Caco-2 (cell line): ENCODE data around the gene LOXL1. TPM values are rescaled to one million over a fixed set of nuclear protein-coding genes. Genes with fewer than 3 reads are reported as not detected.

Experiments
- BruUV-seq: library from RNA; stranded (reverse); fragments of 400-500 nt; replicated peaks from 2 replicates; lab custom pipeline; 2021; lab: Mats Ljungman, UMichigan
- CTCF ChIA-PET: fragments of 300-600 bp; sonication (Branson Sonifier 250); formaldehyde crosslinking; loops from one replicate; lab custom pipeline; 2022; ENCODE audit warnings: antibody characterized with exemption; lab: Charles Lee
- POLR2A ChIA-PET: fragments of 300-600 bp; sonication (Branson Sonifier 250); formaldehyde crosslinking; loops from one replicate; lab custom pipeline; 2022; ENCODE audit warnings: antibody characterized with exemption; lab: Charles Lee
- DNase-seq, 2 experiments: peaks; one replicate each; pipeline versions ENCODE4 v3.0.0 to v3.0.0-alpha.2; 2020 to 2022
- H3K27me3 ChIP-seq: replicated peaks from 2 replicates; pipeline ENCODE4 v1.6.0; 2011; ENCODE audit warnings: low read length; ENCODE audit not compliant: control insufficient read depth, insufficient read depth
- H3K36me3 ChIP-seq: 2 replicates; pipeline ENCODE4 v1.5.1; 2011; ENCODE audit warnings: low read length; ENCODE audit not compliant: control insufficient read depth, insufficient read depth
- H3K4me1 ChIP-seq: fragments of 250-450 bp; sonication (Bioruptor Pico); 2 replicates; pipeline ENCODE4 v1.5.1; 2020; ENCODE audit warnings: mild to moderate bottlenecking
- H3K4me3 ChIP-seq: 2 replicates; pipeline ENCODE4 v1.5.1; 2011; ENCODE audit warnings: low read depth, mild to moderate bottlenecking, control low read depth, low read length
- H3K9me3 ChIP-seq: fragments of 250-450 bp; sonication (Bioruptor Pico); 2 replicates; pipeline ENCODE4 v1.5.1; 2020; ENCODE audit warnings: mild to moderate bottlenecking, moderate library complexity
- H3K27ac Mint-ChIP-seq: one replicate; pipeline ENCODE4 v1.8.0; 2022; ENCODE audit warnings: mixed read lengths; ENCODE audit not compliant: unreplicated experiment
- H3K27me3 Mint-ChIP-seq: one replicate; pipeline ENCODE4 v1.8.0; 2022; ENCODE audit warnings: mixed read lengths; ENCODE audit not compliant: insufficient read depth, unreplicated experiment
- H3K36me3 Mint-ChIP-seq: one replicate; pipeline ENCODE4 v1.8.0; 2022; ENCODE audit warnings: mild to moderate bottlenecking, mixed read lengths; ENCODE audit not compliant: insufficient read depth, unreplicated experiment
- H3K4me1 Mint-ChIP-seq: one replicate; pipeline ENCODE4 v1.8.0; 2022; ENCODE audit warnings: low read depth, mixed read lengths; ENCODE audit not compliant: unreplicated experiment
- H3K4me3 Mint-ChIP-seq: one replicate; pipeline ENCODE4 v1.8.0; 2022; ENCODE audit warnings: mild to moderate bottlenecking, moderate library complexity, mixed read lengths; ENCODE audit not compliant: unreplicated experiment
- H3K9me3 Mint-ChIP-seq: one replicate; pipeline ENCODE4 v1.8.0; 2022; ENCODE audit warnings: mixed read lengths; ENCODE audit not compliant: unreplicated experiment
- CTCF ChIP-seq, 2 experiments: fragments of 200-600 bp in 1 of 2; IDR thresholded peaks; 1 replicate in 1 of 2; 2 replicates in 1 of 2; pipeline versions ENCODE4 v1.5.1 to v1.8.0; 2011 to 2022; ENCODE audit warnings: antibody characterized with exemption in 1 of 2, control low read depth in 1 of 2, inconsistent platforms in 1 of 2, low read depth in 1 of 2, low read length in 1 of 2, mild to moderate bottlenecking in 1 of 2, moderate library complexity in 1 of 2; ENCODE audit not compliant: insufficient read depth in 1 of 2, severe bottlenecking in 1 of 2, unreplicated experiment in 1 of 2
- intact Hi-C: fragments of 100-400 bp; cut with micrococcal nuclease; formaldehyde crosslinking; loops from one replicate; pipeline ENCODE4 v1.10.0; 2022; ENCODE audit not compliant: unreplicated experiment
- total RNA-seq: library from RNA; stranded (reverse); gene quantifications from 2 replicates; pipeline ENCODE4 v1.2.3, GENCODE V29; 2022

Gene LOXL1
- total RNA-seq, 1 experiment from 2014 or later, result 3.7 TPM

GRCh38 chr15:73948982-73949381 is 22.7 kb downstream of the LOXL1 start:
- H3K4me3 Mint-ChIP-seq, result no peak overlapping the region
- Histone ChIP-seq H3K27me3 (no peaks in the 10 kb centered on the region), H3K4me3 (no peak overlapping the region), H3K9me3 (no peaks in the 10 kb centered on the region), H3K36me3 (no peaks in the 10 kb centered on the region), H3K4me1 (peaks cover 10% of the 10 kb centered on the region)
- H3K27ac Mint-ChIP-seq, result no peak overlapping the region
- no peaks in the 10 kb centered on the region for H3K9me3 Mint-ChIP-seq
- intact Hi-C loops, result no loop called here
- peaks cover 6% of the 10 kb centered on the region for H3K4me1 Mint-ChIP-seq
- POLR2A ChIA-PET, result no interaction called here
- BruUV-seq, result no TSS peak
- no peak for DNase-seq
- TF ChIP-seq CTCF (IDR thresholded peaks at IDR 0.05; ENCODE audit: insufficient read depth in 1 of 2, low read depth in 1 of 2, low read length in 1 of 2, severe bottlenecking in 1 of 2, unreplicated experiment in 1 of 2), result no peak
- CTCF ChIA-PET, result interaction anchor here (1.1 kb wide), 1 partner anchor 24 kb away, joined by 3 read pairs; no protein-coding TSS in a partner anchor
- H3K36me3 Mint-ChIP-seq, result no peaks in the 10 kb centered on the region
- H3K27me3 Mint-ChIP-seq, result no peaks in the 10 kb centered on the region

GRCh38 chr15:73949496-73949895 is 23.2 kb downstream of the LOXL1 start:
- ChIA-PET CTCF (interaction anchor here (1.1 kb wide), 1 partner anchor 23 kb away, joined by 3 read pairs; no protein-coding TSS in a partner anchor), POLR2A (no interaction called here)
- Histone ChIP-seq H3K9me3 (no peaks in the 10 kb centered on the region), H3K36me3 (no peaks in the 10 kb centered on the region), H3K4me1 (peaks cover 5% of the 10 kb centered on the region), H3K27me3 (no peaks in the 10 kb centered on the region), H3K4me3 (no peak overlapping the region)
- peaks cover 6% of the 10 kb centered on the region for H3K4me1 Mint-ChIP-seq
- intact Hi-C loops, result no loop called here
- no peak for TF ChIP-seq CTCF (IDR thresholded peaks at IDR 0.05; ENCODE audit: insufficient read depth in 1 of 2, low read depth in 1 of 2, low read length in 1 of 2, severe bottlenecking in 1 of 2, unreplicated experiment in 1 of 2)
- no peaks in the 10 kb centered on the region for H3K36me3 Mint-ChIP-seq
- no peak overlapping the region for H3K27ac Mint-ChIP-seq
- no peak overlapping the region for H3K4me3 Mint-ChIP-seq
- no TSS peak for BruUV-seq
- no peaks in the 10 kb centered on the region for H3K9me3 Mint-ChIP-seq
- H3K27me3 Mint-ChIP-seq, result no peaks in the 10 kb centered on the region
- no peak for DNase-seq

- no peak overlapping the region for H3K4me3 Mint-ChIP-seq
- intact Hi-C loops, result no loop called here
- H3K27ac Mint-ChIP-seq, result no peak overlapping the region
- no peaks in the 10 kb centered on the region for H3K36me3 ChIP-seq
- TF ChIP-seq CTCF (IDR thresholded peaks at IDR 0.05; ENCODE audit: insufficient read depth in 1 of 2, low read depth in 1 of 2, low read length in 1 of 2, severe bottlenecking in 1 of 2, unreplicated experiment in 1 of 2), result no peak
- no peaks in the 10 kb centered on the region for H3K27me3 ChIP-seq
- H3K36me3 Mint-ChIP-seq, result no peaks in the 10 kb centered on the region
- no peaks in the 10 kb centered on the region for H3K4me1 ChIP-seq
- no peaks in the 10 kb centered on the region for H3K9me3 ChIP-seq
- ChIA-PET POLR2A (no interaction called here), CTCF (interaction anchor here (0.6 to 1.8 kb wide), 13 partner anchors 7 to 625 kb away, joined by 3 to 32 read pairs (median 5); partner anchors contain the start of gene PML)
- no peaks in the 10 kb centered on the region for H3K27me3 Mint-ChIP-seq
- BruUV-seq, result no TSS peak
- H3K9me3 Mint-ChIP-seq, result no peaks in the 10 kb centered on the region
- no peak overlapping the region for H3K4me3 ChIP-seq
- peaks cover 6% of the 10 kb centered on the region for H3K4me1 Mint-ChIP-seq
- DNase-seq, result no peak
Observed at GRCh38 chr15:73950479-73950830, 24.2 kb downstream of the LOXL1 start.
